ENCODE data around the gene PMM2. TPM values are rescaled to one million over a fixed set of nuclear protein-coding genes. Genes with fewer than 3 reads are reported as not detected.

PMM2 gene
- total RNA-seq, 1 experiment from 2014 or later, result 59.4 TPM

DNA sequence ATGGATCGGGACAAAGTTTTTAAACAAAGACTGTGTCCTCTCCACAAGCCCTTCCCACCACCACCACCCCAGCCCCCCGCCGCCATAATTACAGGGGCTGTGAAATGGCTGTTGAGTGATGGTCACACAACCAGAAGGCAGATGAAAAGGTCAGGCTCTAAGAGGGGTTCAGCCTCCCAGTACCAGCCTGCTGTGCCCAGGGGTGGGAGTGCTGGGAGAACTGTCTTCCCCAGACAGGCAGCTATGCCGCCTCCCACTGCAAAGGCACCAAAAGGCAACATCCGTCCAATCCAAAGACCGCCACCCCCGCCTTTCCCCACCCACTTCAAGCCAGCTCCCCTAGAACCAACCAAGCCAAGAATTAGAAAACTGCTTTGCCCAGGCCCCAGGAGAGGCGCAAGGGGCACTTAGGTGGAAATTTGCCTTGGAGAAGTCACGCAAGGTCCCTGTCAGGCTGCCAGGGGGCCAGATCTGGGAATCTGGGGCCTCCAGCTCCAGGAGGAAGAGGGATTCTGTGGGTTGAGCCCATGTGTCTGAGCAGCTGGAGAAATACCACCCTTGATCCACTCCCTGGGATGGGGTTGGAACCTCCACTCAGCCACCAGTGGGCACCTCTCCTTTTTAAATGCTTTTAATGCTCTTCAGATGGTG is 56.8 kb downstream of the PMM2 start:
- TF ChIP-seq, protein P1, sequence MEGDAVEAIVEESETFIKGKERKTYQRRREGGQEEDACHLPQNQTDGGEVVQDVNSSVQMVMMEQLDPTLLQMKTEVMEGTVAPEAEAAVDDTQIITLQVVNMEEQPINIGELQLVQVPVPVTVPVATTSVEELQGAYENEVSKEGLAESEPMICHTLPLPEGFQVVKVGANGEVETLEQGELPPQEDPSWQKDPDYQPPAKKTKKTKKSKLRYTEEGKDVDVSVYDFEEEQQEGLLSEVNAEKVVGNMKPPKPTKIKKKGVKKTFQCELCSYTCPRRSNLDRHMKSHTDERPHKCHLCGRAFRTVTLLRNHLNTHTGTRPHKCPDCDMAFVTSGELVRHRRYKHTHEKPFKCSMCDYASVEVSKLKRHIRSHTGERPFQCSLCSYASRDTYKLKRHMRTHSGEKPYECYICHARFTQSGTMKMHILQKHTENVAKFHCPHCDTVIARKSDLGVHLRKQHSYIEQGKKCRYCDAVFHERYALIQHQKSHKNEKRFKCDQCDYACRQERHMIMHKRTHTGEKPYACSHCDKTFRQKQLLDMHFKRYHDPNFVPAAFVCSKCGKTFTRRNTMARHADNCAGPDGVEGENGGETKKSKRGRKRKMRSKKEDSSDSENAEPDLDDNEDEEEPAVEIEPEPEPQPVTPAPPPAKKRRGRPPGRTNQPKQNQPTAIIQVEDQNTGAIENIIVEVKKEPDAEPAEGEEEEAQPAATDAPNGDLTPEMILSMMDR (IDR thresholded peaks at IDR 0.05; ENCODE audit: unreplicated experiment), result no peak
- CTCF ChIA-PET, result interaction anchor here (1.3 to 5.9 kb wide), 2 partner anchors 26 to 154 kb away, joined by 3 to 31 read pairs; partner anchors contain the start of gene LITAFD
- Mint-ChIP-seq H3K36me3 (ENCODE audit: insufficient read depth, unreplicated experiment) (peaks cover 67% of the 10 kb centered on the region), H3K27me3 (ENCODE audit: insufficient read depth, unreplicated experiment) (no peaks in the 10 kb centered on the region), H3K4me3 (ENCODE audit: unreplicated experiment) (no peak overlapping the region), H3K9me3 (ENCODE audit: unreplicated experiment) (no peaks in the 10 kb centered on the region), H3K4me1 (ENCODE audit: insufficient read depth, unreplicated experiment) (peaks cover 14% of the 10 kb centered on the region), H3K27ac (ENCODE audit: low read depth, unreplicated experiment) (no peak overlapping the region)
- POLR2A ChIA-PET, result interaction anchor here (0.7 to 1.5 kb wide), 2 partner anchors 14 to 17 kb away, joined by 4 to 9 read pairs; partner anchors contain the start of gene CARHSP1
- no peak for DNase-seq (ENCODE audit: unreplicated experiment)
- no TSS peak for BruUV-seq (replicated peaks)
- intact Hi-C loops (cut with micrococcal nuclease), result no loop called here

DNA sequence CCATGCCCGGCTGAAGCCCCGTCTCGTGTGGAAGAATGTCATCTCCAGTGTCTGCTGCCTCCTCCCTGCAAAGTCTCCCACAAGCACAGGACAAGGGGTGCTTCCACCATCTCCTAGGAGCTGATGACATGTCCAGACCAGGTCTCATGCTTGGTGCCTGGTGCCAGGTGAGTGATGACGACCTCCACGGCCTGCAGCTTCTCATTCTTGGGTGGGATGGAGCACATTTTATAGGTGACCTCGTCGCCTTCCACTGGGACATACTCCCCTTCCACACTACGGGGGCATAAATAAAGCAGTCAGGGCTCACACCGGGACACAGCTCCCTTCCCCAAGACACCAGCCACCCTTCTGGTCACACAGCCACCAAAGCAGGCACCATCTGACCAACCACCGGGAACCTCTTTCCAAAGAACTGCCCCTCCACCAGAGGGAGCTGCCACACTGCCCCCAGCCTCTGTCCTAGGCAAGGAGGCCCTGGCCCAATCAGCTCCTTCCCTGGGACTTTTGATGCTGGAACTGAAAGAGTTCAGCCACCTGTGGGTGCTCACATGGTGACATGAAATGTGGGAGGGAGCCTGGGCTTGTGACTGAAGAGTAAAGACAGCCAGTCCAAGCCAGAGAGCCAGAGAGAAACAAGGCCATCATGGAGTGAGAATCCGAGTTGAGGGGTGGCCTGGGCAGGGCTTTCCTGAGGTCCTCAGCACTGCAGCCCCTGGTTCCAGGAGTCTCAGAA is 57.6 kb downstream of the PMM2 start:
- Mint-ChIP-seq H3K36me3 (ENCODE audit: insufficient read depth, unreplicated experiment) (peaks cover 63% of the 10 kb centered on the region), H3K4me3 (ENCODE audit: unreplicated experiment) (no peak overlapping the region), H3K27me3 (ENCODE audit: insufficient read depth, unreplicated experiment) (no peaks in the 10 kb centered on the region), H3K4me1 (ENCODE audit: insufficient read depth, unreplicated experiment) (peaks cover 13% of the 10 kb centered on the region), H3K9me3 (ENCODE audit: unreplicated experiment) (no peaks in the 10 kb centered on the region), H3K27ac (ENCODE audit: low read depth, unreplicated experiment) (no peak overlapping the region)
- DNase-seq (ENCODE audit: unreplicated experiment), result no peak
- BruUV-seq (replicated peaks), result no TSS peak
- intact Hi-C loops (cut with micrococcal nuclease), result no loop called here
- POLR2A ChIA-PET, result interaction anchor here (0.7 to 1.5 kb wide), 3 partner anchors 9 to 16 kb away, joined by 4 to 9 read pairs (median 5); partner anchors contain the start of gene CARHSP1
- TF ChIP-seq, protein P1 (IDR thresholded peaks at IDR 0.05; ENCODE audit: unreplicated experiment), result peak; percentile 23
- CTCF ChIA-PET, result interaction anchor here (1.3 to 5.9 kb wide), 2 partner anchors 25 to 153 kb away, joined by 3 to 31 read pairs; partner anchors contain the start of gene LITAFD

DNA sequence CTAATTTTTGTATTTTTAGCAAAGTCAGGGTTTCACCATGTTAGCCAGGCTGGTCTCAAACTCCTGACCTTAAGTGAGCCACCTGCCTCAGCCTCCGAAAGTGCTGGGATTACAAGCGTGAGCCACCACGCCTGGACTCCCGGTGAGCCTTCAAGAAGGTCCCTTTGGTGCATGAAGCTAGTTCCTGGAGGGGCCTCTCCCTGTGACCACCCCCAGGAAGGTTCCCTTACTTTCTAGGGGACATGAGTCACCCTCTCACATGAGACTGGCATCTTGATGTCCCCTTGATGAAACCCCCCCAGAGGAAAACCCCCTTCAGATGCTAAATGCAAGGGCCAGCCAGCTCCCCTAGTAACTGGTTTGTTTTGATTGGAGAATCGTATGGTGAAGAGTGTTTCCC is 58.3 kb downstream of the PMM2 start:
- Mint-ChIP-seq H3K36me3 (ENCODE audit: insufficient read depth, unreplicated experiment) (peaks cover 58% of the 10 kb centered on the region), H3K27ac (ENCODE audit: low read depth, unreplicated experiment) (no peak overlapping the region), H3K4me1 (ENCODE audit: insufficient read depth, unreplicated experiment) (peaks cover 6% of the 10 kb centered on the region), H3K4me3 (ENCODE audit: unreplicated experiment) (no peak overlapping the region), H3K9me3 (ENCODE audit: unreplicated experiment) (no peaks in the 10 kb centered on the region), H3K27me3 (ENCODE audit: insufficient read depth, unreplicated experiment) (no peaks in the 10 kb centered on the region)
- no TSS peak for BruUV-seq (replicated peaks)
- intact Hi-C loops (cut with micrococcal nuclease), result no loop called here
- ChIA-PET POLR2A (interaction anchor here (1.4 kb wide), 1 partner anchor 9 kb away, joined by 5 read pairs; no protein-coding TSS in a partner anchor), CTCF (interaction anchor here (5.9 kb wide), 1 partner anchor 25 kb away, joined by 31 read pairs; the partner anchor contains the start of gene LITAFD)
- DNase-seq (ENCODE audit: unreplicated experiment), result no peak
- TF ChIP-seq, protein P1 (IDR thresholded peaks at IDR 0.05; ENCODE audit: unreplicated experiment), result no peak

Data from MCF 10A (cell line).